ENCODE data around the gene ZNF445.
"Not testable (repeated sequence)": the region's sequence is repeated elsewhere in the genome, so short reads cannot be mapped to it uniquely, and the experiment has no call there.

Gene ZNF445

GRCh38 chr3:44506961-44507360 lies 29.5 kb upstream of the ZNF445 start:
- no peaks in the 10 kb centered on the region for H3K27me3 ChIP-seq (ENCODE audit: control insufficient read depth in 1 of 2, insufficient read depth in 2 of 2, low read length in 2 of 2)
- no peak overlapping the region for H3K9ac ChIP-seq (ENCODE audit: low read depth in 1 of 2, low read length in 2 of 2)
- H3K4me1 ChIP-seq (ENCODE audit: control insufficient read depth in 1 of 2, insufficient read depth in 2 of 2, low read length in 2 of 2), result peaks cover 12 to 15% of the 10 kb centered on the region in 2 donors
- H3K36me3 ChIP-seq (ENCODE audit: control insufficient read depth in 1 of 2, insufficient read depth in 2 of 2, low read length in 2 of 2), result peaks cover 4 to 8% of the 10 kb centered on the region in 2 donors
- no peak overlapping the region for H3K27ac ChIP-seq (ENCODE audit: low read depth, low read length)
- no peak overlapping the region for H3K4me3 ChIP-seq (ENCODE audit: low read depth in 1 of 2, low read length in 2 of 2)
- H3K9me3 ChIP-seq (ENCODE audit: control insufficient read depth in 1 of 2, low read length in 2 of 2), result peaks cover 7 to 18% of the 10 kb centered on the region in 2 donors

GRCh38 chr3:44506556-44506955 lies 29.1 kb upstream of the ZNF445 start:
- peaks cover 9 to 12% of the 10 kb centered on the region in 2 donors for H3K36me3 ChIP-seq (ENCODE audit: control insufficient read depth in 1 of 2, insufficient read depth in 2 of 2, low read length in 2 of 2)
- H3K4me3 ChIP-seq (ENCODE audit: low read depth in 1 of 2, low read length in 2 of 2), result no peak overlapping the region
- no peaks in the 10 kb centered on the region for H3K27me3 ChIP-seq (ENCODE audit: control insufficient read depth in 1 of 2, insufficient read depth in 2 of 2, low read length in 2 of 2)
- peaks cover 11 to 22% of the 10 kb centered on the region in 2 donors for H3K9me3 ChIP-seq (ENCODE audit: control insufficient read depth in 1 of 2, low read length in 2 of 2)
- peaks cover 12 to 14% of the 10 kb centered on the region in 2 donors for H3K4me1 ChIP-seq (ENCODE audit: control insufficient read depth in 1 of 2, insufficient read depth in 2 of 2, low read length in 2 of 2)
- H3K9ac ChIP-seq (ENCODE audit: low read depth in 1 of 2, low read length in 2 of 2), result no peak overlapping the region
- no peak overlapping the region for H3K27ac ChIP-seq (ENCODE audit: low read depth, low read length)

- peaks cover 27 to 41% of the 10 kb centered on the region in 2 donors for H3K9me3 ChIP-seq (ENCODE audit: control insufficient read depth in 1 of 2, low read length in 2 of 2)
- peaks cover 7% of the 10 kb centered on the region in 2 donors for H3K4me1 ChIP-seq (ENCODE audit: control insufficient read depth in 1 of 2, insufficient read depth in 2 of 2, low read length in 2 of 2)
- no peak overlapping the region for H3K9ac ChIP-seq (ENCODE audit: low read depth in 1 of 2, low read length in 2 of 2)
- H3K36me3 ChIP-seq (ENCODE audit: control insufficient read depth in 1 of 2, insufficient read depth in 2 of 2, low read length in 2 of 2), result peaks cover 28 to 32% of the 10 kb centered on the region in 2 donors
- H3K4me3 ChIP-seq (ENCODE audit: low read depth in 1 of 2, low read length in 2 of 2), result no peak overlapping the region
- no peaks in the 10 kb centered on the region for H3K27me3 ChIP-seq (ENCODE audit: control insufficient read depth in 1 of 2, insufficient read depth in 2 of 2, low read length in 2 of 2)
- H3K27ac ChIP-seq (ENCODE audit: low read depth, low read length), result no peak overlapping the region
Measured at GRCh38 chr3:44504566-44504965, 27.1 kb upstream of the ZNF445 start.

- H3K36me3 ChIP-seq (ENCODE audit: control insufficient read depth in 1 of 2, insufficient read depth in 2 of 2, low read length in 2 of 2), result peaks cover 39 to 40% of the 10 kb centered on the region in 2 donors
- not testable (repeated sequence) for H3K27me3 ChIP-seq (ENCODE audit: control insufficient read depth in 1 of 2, insufficient read depth in 2 of 2, low read length in 2 of 2); H3K4me3 ChIP-seq (ENCODE audit: low read depth in 1 of 2, low read length in 2 of 2); H3K27ac ChIP-seq (ENCODE audit: low read depth, low read length); H3K9ac ChIP-seq (ENCODE audit: low read depth in 1 of 2, low read length in 2 of 2); H3K4me1 ChIP-seq (ENCODE audit: control insufficient read depth in 1 of 2, insufficient read depth in 2 of 2, low read length in 2 of 2)
- H3K9me3 ChIP-seq (ENCODE audit: control insufficient read depth in 1 of 2, low read length in 2 of 2), result peaks cover 39 to 54% of the 10 kb centered on the region in 2 donors
Measured at GRCh38 chr3:44503178-44503577, 25.7 kb upstream of the ZNF445 start.

- H3K27ac ChIP-seq (ENCODE audit: low read depth, low read length), result no peak overlapping the region
- peaks cover 40 to 46% of the 10 kb centered on the region in 2 donors for H3K36me3 ChIP-seq (ENCODE audit: control insufficient read depth in 1 of 2, insufficient read depth in 2 of 2, low read length in 2 of 2)
- no peak overlapping the region for H3K4me3 ChIP-seq (ENCODE audit: low read depth in 1 of 2, low read length in 2 of 2)
- no peak overlapping the region for H3K9ac ChIP-seq (ENCODE audit: low read depth in 1 of 2, low read length in 2 of 2)
- H3K27me3 ChIP-seq (ENCODE audit: control insufficient read depth in 1 of 2, insufficient read depth in 2 of 2, low read length in 2 of 2), result no peaks in the 10 kb centered on the region
- no peaks in the 10 kb centered on the region for H3K4me1 ChIP-seq (ENCODE audit: control insufficient read depth in 1 of 2, insufficient read depth in 2 of 2, low read length in 2 of 2)
- H3K9me3 ChIP-seq (ENCODE audit: control insufficient read depth in 1 of 2, low read length in 2 of 2), result peaks cover 47 to 61% of the 10 kb centered on the region in 2 donors
Measured at GRCh38 chr3:44501971-44502370, 24.5 kb upstream of the ZNF445 start.

- H3K27me3 ChIP-seq (ENCODE audit: control insufficient read depth in 1 of 2, insufficient read depth in 2 of 2, low read length in 2 of 2); H3K4me3 ChIP-seq (ENCODE audit: low read depth in 1 of 2, low read length in 2 of 2); H3K27ac ChIP-seq (ENCODE audit: low read depth, low read length); H3K9ac ChIP-seq (ENCODE audit: low read depth in 1 of 2, low read length in 2 of 2); H3K4me1 ChIP-seq (ENCODE audit: control insufficient read depth in 1 of 2, insufficient read depth in 2 of 2, low read length in 2 of 2): not testable (repeated sequence)
- H3K9me3 ChIP-seq (ENCODE audit: control insufficient read depth in 1 of 2, low read length in 2 of 2), result peaks cover 47 to 61% of the 10 kb centered on the region in 2 donors
- peaks cover 37 to 42% of the 10 kb centered on the region in 2 donors for H3K36me3 ChIP-seq (ENCODE audit: control insufficient read depth in 1 of 2, insufficient read depth in 2 of 2, low read length in 2 of 2)
Measured at GRCh38 chr3:44499899-44500168, 22.4 kb upstream of the ZNF445 start.

GRCh38 chr3:44499149-44499898 lies 21.9 kb upstream of the ZNF445 start:
- no peaks in the 10 kb centered on the region for H3K27me3 ChIP-seq (ENCODE audit: control insufficient read depth in 1 of 2, insufficient read depth in 2 of 2, low read length in 2 of 2)
- no peaks in the 10 kb centered on the region for H3K4me1 ChIP-seq (ENCODE audit: control insufficient read depth in 1 of 2, insufficient read depth in 2 of 2, low read length in 2 of 2)
- H3K9ac ChIP-seq (ENCODE audit: low read depth in 1 of 2, low read length in 2 of 2), result no peak overlapping the region
- peaks cover 37 to 42% of the 10 kb centered on the region in 2 donors for H3K36me3 ChIP-seq (ENCODE audit: control insufficient read depth in 1 of 2, insufficient read depth in 2 of 2, low read length in 2 of 2)
- H3K4me3 ChIP-seq (ENCODE audit: low read depth in 1 of 2, low read length in 2 of 2), result peak overlapping the region in 1 of 2 donors; percentile 5
- no peak overlapping the region for H3K27ac ChIP-seq (ENCODE audit: low read depth, low read length)
- H3K9me3 ChIP-seq (ENCODE audit: control insufficient read depth in 1 of 2, low read length in 2 of 2), result peaks cover 47 to 64% of the 10 kb centered on the region in 2 donors

GRCh38 chr3:44495636-44496415 lies 18.4 kb upstream of the ZNF445 start:
- peaks cover 33 to 51% of the 10 kb centered on the region in 2 donors for H3K9me3 ChIP-seq (ENCODE audit: control insufficient read depth in 1 of 2, low read length in 2 of 2)
- H3K9ac ChIP-seq (ENCODE audit: low read depth in 1 of 2, low read length in 2 of 2), result no peak overlapping the region
- no peaks in the 10 kb centered on the region for H3K4me1 ChIP-seq (ENCODE audit: control insufficient read depth in 1 of 2, insufficient read depth in 2 of 2, low read length in 2 of 2)
- no peaks in the 10 kb centered on the region for H3K27me3 ChIP-seq (ENCODE audit: control insufficient read depth in 1 of 2, insufficient read depth in 2 of 2, low read length in 2 of 2)
- H3K4me3 ChIP-seq (ENCODE audit: low read depth in 1 of 2, low read length in 2 of 2), result no peak overlapping the region
- no peak overlapping the region for H3K27ac ChIP-seq (ENCODE audit: low read depth, low read length)
- peaks cover 25 to 32% of the 10 kb centered on the region in 2 donors for H3K36me3 ChIP-seq (ENCODE audit: control insufficient read depth in 1 of 2, insufficient read depth in 2 of 2, low read length in 2 of 2)

GRCh38 chr3:44492496-44492895 lies 15.0 kb upstream of the ZNF445 start:
- Histone ChIP-seq H3K27me3 (ENCODE audit: control insufficient read depth in 1 of 2, insufficient read depth in 2 of 2, low read length in 2 of 2) (no peaks in the 10 kb centered on the region), H3K27ac (ENCODE audit: low read depth, low read length) (no peak overlapping the region), H3K4me3 (ENCODE audit: low read depth in 1 of 2, low read length in 2 of 2) (no peak overlapping the region), H3K9me3 (ENCODE audit: control insufficient read depth in 1 of 2, low read length in 2 of 2) (peaks cover 23 to 31% of the 10 kb centered on the region in 2 donors), H3K36me3 (ENCODE audit: control insufficient read depth in 1 of 2, insufficient read depth in 2 of 2, low read length in 2 of 2) (peaks cover 0 to 8% of the 10 kb centered on the region in 2 donors), H3K4me1 (ENCODE audit: control insufficient read depth in 1 of 2, insufficient read depth in 2 of 2, low read length in 2 of 2) (no peaks in the 10 kb centered on the region), H3K9ac (ENCODE audit: low read depth in 1 of 2, low read length in 2 of 2) (no peak overlapping the region)

- no peak overlapping the region for H3K27ac ChIP-seq (ENCODE audit: low read depth, low read length)
Measured at GRCh38 chr3:44482721-44483120, 5.3 kb upstream of the ZNF445 start.

More at GRCh38 chr3:44482721-44483120, 5.3 kb upstream of the ZNF445 start:
- Histone ChIP-seq H3K36me3 (ENCODE audit: control insufficient read depth in 1 of 2, insufficient read depth in 2 of 2, low read length in 2 of 2) (no peaks in the 10 kb centered on the region), H3K9me3 (ENCODE audit: control insufficient read depth in 1 of 2, low read length in 2 of 2) (peaks cover 0 to 7% of the 10 kb centered on the region in 2 donors), H3K27me3 (ENCODE audit: control insufficient read depth in 1 of 2, insufficient read depth in 2 of 2, low read length in 2 of 2) (no peaks in the 10 kb centered on the region), H3K4me1 (ENCODE audit: control insufficient read depth in 1 of 2, insufficient read depth in 2 of 2, low read length in 2 of 2) (peaks cover 0 to 5% of the 10 kb centered on the region in 2 donors), H3K4me3 (ENCODE audit: low read depth in 1 of 2, low read length in 2 of 2) (no peak overlapping the region), H3K9ac (ENCODE audit: low read depth in 1 of 2, low read length in 2 of 2) (no peak overlapping the region)
